Thoracic aorta (tissue), 2 donors: ENCODE data around the gene CPSF2. TPM values are rescaled to one million over a fixed set of nuclear protein-coding genes. Genes with fewer than 3 reads are reported as not detected.
A peak's percentile ranks its signal among the peaks of the same experiment; 100 is the strongest.

Experiments used
- ATAC-seq: fragments of 150-250 bp; one replicate; pipeline ENCODE4 v1.8.0; 2017; ENCODE audit warnings: low read depth; ENCODE audit not compliant: insufficient number of reproducible peaks, low FRiP score
- DNase-seq: peaks from one replicate; pipeline ENCODE4 v3.0.0-alpha.2; 2020; ENCODE audit warnings: low spot score
- H3K27ac ChIP-seq, 2 donors: fragments of 200-600 bp; sonication (generic); 1 replicate in 1 of 2; 2 replicates in 1 of 2; pipeline ENCODE4 v1.5.1; 2016; ENCODE audit warnings: mild to moderate bottlenecking in 2 of 2, moderate library complexity in 2 of 2
- H3K27me3 ChIP-seq: fragments of 200-600 bp; sonication (generic); replicated peaks from 2 replicates; pipeline ENCODE4 v1.6.0; 2016; ENCODE audit warnings: mild to moderate bottlenecking; ENCODE audit not compliant: insufficient read depth
- H3K36me3 ChIP-seq: fragments of 200-600 bp; sonication (generic); one replicate; pipeline ENCODE4 v1.5.1; 2016
- H3K4me1 ChIP-seq, 2 donors: fragments of 200-600 bp; sonication (generic); 1 replicate in 1 of 2; 2 replicates in 1 of 2; pipeline versions ENCODE4 v1.5.1 to v1.6.0; 2016; ENCODE audit warnings: low read depth in 2 of 2, mild to moderate bottlenecking in 1 of 2; ENCODE audit not compliant: control insufficient read depth in 1 of 2
- H3K4me3 ChIP-seq: fragments of 200-600 bp; sonication (generic); 2 replicates; pipeline ENCODE4 v1.5.1; 2016; ENCODE audit warnings: mild to moderate bottlenecking
- H3K9me3 ChIP-seq: fragments of 200-600 bp; sonication (generic); 2 replicates; pipeline ENCODE4 v1.5.1; 2016
- total RNA-seq, 2 donors: library from RNA; depleted of rRNA; stranded (reverse); fragments of >200 nt; gene quantifications; one replicate each; pipeline versions ENCODE4 v1.1.0 to v1.2.3, GENCODE V29; 2016
- TF ChIP-seq, protein P1 (sequence below): fragments of 200-600 bp; sonication (generic); IDR thresholded peaks from one replicate; pipeline ENCODE4 v1.5.1; 2019; ENCODE audit warnings: antibody characterized with exemption

The CPSF2 gene
- total RNA-seq, 2 donors from 2014 or later = 19.5 to 44.7 TPM

DNA sequence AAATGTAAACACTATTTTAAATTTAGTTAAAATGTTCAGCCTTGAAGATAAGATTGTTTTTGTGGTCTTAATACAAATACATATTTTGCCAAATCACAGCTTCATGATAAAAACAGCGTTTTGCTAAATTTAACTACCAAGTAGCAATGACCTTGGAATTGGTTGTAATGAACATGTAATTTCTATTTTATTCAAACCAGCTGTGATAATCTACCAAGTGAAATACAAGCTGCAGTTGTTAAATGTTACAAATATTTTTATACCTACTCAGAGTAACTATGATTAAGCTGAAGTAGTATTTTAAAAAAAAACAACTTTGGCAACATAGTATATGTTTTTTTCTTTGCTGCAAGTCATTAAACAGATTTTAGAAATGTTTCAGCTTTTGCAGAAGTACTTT is 96.2 kb downstream of the CPSF2 start:
- DNase-seq (no peak), ATAC-seq (peak; percentile 13)
- Histone ChIP-seq H3K27ac (peak overlapping the region; percentile 44 to 71), H3K27me3 (no peaks in the 10 kb centered on the region), H3K4me3 (peak overlapping the region; percentile 4), H3K4me1 (peaks cover 12 to 32% of the 10 kb centered on the region in 2 donors), H3K36me3 (no peaks in the 10 kb centered on the region), H3K9me3 (no peaks in the 10 kb centered on the region)
- TF ChIP-seq, protein P1, sequence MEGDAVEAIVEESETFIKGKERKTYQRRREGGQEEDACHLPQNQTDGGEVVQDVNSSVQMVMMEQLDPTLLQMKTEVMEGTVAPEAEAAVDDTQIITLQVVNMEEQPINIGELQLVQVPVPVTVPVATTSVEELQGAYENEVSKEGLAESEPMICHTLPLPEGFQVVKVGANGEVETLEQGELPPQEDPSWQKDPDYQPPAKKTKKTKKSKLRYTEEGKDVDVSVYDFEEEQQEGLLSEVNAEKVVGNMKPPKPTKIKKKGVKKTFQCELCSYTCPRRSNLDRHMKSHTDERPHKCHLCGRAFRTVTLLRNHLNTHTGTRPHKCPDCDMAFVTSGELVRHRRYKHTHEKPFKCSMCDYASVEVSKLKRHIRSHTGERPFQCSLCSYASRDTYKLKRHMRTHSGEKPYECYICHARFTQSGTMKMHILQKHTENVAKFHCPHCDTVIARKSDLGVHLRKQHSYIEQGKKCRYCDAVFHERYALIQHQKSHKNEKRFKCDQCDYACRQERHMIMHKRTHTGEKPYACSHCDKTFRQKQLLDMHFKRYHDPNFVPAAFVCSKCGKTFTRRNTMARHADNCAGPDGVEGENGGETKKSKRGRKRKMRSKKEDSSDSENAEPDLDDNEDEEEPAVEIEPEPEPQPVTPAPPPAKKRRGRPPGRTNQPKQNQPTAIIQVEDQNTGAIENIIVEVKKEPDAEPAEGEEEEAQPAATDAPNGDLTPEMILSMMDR = no peak

Other genes with a start within 250 kb of the CPSF2 start
- 1,000 to 10,000 TPM in 1 of 2 donors, 100 to 1,000 TPM in 1; 824 to 1,103 TPM for gene FBLN5, start 174.3 kb upstream of the CPSF2 start, total RNA-seq
- 10 to 100 TPM; 31.9 to 36.8 TPM for gene TRIP11, start 81.9 kb upstream of the CPSF2 start, total RNA-seq
- gene ATXN3, start 15.4 kb upstream of the CPSF2 start, total RNA-seq = 10 to 100 TPM; 76.9 to 95.9 TPM
- 100 to 1,000 TPM; 199 to 491 TPM for gene NDUFB1, start 263 bp upstream of the CPSF2 start, total RNA-seq
- gene SLC24A4, start 201.2 kb downstream of the CPSF2 start, total RNA-seq = 1 to 10 TPM; 2.7 to 4.4 TPM